SIG-M5 treated with dmso at 0.1 percent for 504 hours (cell line): Measurements from ENCODE around the gene MOV10L1.

ENCODE experiments used
- DNase-seq: peaks from one replicate; lab custom pipeline; 2025; ENCODE audit not compliant: unreplicated experiment; lab: John Stamatoyannopoulos, UW

MOV10L1 gene

DNA sequence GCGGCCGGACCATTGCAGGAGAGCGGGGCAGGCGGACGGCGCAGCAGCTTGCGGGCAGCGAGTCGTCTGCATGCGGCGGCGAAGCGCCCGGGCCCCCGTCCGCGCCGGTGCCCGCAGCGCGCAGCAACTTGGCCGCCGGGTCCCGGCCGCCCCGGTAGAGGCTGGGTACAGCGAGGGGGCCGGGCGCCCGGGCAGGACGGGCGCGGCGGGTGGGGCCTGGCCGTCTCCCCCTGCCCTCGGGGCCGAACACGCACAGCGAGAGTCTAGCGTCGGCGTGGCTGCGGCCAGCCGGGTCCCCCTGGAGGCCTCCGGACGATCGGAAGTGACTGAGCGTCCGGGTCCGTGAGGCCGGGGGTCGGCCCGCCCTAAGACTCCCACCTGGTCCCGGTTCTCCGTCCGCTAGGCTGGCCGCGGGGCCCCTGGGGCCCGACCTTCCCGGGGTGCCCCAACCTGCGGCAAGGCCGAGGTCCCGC, 95.1 kb downstream of the MOV10L1 start:
- DNase-seq = no peak

DNA sequence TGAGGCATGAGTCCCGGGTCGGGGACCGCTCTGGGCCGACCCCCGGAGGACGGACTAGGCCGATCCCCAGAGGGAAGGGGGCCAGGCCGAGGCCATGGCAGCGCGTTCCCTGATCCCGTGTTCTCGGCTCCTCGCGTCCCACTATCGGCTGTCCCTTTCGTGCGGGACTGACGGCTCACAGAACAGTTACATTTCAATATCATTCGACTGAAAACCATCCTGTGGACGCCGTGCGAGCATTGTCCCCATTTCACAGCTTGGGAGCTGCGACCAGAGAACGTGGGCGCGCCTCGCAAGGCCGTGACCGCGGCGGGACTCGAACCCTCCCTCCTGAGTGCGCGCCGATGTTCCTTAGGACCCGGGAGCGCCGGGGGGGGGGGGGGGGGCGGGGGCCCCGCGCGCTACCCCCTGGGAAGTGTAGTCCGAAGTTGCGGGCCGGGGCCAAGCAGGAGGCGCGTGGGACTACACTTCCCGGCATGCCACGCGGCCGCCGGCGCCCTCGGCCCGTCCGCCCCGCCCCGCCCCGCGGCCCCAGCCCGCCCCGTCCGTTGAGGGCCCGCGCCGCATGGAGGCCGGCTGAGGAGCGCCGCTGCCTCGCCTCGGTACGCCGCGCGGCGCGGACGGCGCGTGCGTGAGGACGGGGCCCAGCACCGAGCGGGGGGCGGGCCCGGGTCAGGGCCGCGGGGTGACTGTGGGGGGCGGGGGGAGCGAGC, 95.7 kb downstream of the MOV10L1 start, which contains the start of gene TRABD:
TSS of gene TRABD (plus strand) at position 539 of the 713 bp plus-strand sequence. CDS start 7,148 bp downstream, outside the sequence.
- peak; percentile 88 for DNase-seq

DNA sequence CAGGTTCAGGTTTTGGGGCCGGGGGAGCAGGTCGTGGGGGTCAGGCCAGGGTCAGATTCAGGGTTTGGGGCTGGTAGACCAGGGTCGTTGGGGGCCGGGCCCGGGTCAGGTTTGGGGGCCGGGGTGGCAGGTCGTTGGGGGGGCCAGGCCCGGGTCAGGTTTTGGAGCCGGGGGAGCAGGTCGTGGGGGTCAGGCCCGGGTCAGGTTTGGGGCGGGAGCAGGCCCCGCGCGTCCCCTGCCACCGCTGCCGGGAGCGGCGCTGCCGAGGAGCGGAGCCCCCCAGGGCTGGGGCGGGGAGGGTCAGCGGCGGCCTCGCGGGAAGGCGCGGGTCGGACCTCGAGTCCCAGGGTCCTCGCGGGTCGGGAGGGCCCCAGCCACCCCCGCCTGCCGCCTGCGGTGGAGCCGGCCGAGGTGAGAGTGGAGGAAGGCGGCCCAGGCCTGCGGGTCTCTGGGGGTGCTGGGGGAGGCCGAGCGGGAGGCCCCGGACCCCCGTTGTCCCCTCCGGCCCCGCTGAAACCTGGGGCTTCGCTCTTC, 96.4 kb downstream of the MOV10L1 start:
- DNase-seq = no peak

DNA sequence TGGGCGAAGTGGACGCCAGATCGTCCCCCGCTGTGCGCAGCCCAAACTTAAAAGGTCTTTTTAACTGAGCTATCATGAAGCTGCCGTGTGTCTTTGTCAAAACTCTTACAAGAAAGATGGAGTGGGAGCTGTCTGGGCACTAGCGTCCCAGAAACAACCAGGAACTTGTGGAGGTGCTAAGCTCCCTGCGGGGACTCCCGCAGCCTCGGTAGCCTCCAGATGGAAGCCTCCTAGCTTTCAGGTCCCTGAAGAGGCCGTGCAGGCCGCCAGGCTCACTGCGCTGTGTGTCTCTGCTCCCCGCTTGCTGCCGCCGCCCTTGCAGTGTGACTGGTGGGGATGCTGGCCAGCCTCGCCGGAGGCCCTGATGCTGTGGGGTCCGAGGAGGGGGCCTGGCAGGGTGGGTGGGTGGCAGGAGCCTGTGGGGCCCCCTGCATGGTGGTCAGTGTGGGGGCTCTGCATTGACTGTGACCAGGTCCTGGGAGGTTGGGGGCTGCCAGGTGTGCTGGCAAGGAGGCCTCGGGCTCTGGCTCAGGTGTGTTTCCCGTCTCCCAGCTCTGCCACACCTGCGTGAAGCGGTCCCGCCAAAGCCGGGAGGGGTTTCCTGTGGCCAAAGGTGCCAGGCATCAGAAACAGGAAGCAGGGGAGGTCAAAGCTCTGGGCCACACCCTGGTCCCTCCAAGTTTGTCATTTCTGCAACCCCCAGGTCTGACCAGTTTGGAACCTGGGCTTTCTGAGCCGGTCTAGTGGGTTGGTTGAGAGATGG, 97.1 kb downstream of the MOV10L1 start:
- no peak for DNase-seq

DNA sequence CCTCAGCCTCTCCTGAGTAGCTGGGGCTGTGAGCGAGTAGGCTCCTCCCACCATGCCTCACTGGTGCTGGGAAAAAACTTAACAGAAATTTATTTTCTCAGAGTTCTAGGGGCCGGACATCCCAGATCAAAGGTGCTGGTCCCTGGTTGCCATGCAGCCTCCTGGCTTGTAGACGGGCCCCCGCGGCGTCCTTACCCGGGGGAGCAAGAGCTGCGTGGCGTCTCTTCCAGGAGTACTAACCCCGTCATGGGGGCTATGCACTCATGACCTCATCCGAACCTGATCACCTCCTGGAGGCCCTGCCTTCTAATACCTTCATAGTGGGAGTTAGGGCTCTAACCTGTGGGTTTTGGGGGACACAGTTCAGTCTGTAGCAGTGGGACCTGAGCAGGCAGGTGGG, 98.5 kb downstream of the MOV10L1 start:
- DNase-seq = no peak

DNA sequence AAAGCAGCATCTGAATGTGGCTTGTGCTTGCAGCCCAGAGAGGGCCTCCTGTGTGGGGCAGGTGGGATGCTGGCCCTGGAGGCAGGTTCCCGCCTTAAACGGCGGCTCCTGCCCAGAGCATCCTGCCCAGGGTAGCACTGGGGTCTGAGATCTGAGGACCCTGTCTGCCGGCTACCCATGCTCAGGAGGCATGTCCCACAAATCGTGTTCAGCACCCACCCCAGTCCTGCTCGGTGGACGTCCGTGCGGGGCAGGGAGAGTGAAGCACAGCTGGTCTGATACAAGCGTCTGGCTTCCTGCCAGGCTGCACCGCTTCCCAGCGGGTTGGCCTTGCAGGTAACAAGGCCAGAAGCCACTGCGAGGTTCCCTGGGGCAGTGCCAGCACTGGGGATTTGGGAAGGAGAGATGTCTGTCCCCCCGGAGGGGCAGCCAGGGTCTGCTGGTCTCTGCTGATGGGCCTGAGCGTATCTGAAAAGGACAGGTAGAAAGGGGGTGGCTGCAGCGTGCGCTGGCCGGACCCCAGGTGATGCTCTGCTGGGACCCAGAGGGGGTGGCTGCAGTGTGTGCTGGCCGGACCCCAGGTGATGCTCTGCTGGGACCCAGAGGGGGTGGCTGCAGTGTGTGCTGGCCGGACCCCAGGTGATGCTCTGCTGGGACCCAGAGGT, 99.5 kb downstream of the MOV10L1 start:
- DNase-seq = no peak

DNA sequence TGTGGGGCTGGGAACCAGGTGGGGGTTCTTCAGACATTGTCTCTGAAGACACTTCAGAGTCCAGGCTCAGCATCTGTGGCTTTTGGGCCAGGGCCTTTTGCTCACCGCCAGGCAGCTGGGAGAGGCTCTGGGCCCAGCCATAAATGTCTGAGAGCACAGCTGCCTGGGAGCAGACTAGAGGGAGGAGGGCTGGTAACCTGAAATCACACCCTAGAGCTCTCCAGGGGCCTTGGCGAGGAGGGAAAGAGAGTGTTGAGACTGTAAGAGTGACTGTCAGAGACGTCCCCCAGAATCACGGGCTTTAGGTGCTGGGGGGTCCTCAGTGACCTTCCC, 100.0 kb downstream of the MOV10L1 start:
- peak; percentile 39 for DNase-seq

DNA sequence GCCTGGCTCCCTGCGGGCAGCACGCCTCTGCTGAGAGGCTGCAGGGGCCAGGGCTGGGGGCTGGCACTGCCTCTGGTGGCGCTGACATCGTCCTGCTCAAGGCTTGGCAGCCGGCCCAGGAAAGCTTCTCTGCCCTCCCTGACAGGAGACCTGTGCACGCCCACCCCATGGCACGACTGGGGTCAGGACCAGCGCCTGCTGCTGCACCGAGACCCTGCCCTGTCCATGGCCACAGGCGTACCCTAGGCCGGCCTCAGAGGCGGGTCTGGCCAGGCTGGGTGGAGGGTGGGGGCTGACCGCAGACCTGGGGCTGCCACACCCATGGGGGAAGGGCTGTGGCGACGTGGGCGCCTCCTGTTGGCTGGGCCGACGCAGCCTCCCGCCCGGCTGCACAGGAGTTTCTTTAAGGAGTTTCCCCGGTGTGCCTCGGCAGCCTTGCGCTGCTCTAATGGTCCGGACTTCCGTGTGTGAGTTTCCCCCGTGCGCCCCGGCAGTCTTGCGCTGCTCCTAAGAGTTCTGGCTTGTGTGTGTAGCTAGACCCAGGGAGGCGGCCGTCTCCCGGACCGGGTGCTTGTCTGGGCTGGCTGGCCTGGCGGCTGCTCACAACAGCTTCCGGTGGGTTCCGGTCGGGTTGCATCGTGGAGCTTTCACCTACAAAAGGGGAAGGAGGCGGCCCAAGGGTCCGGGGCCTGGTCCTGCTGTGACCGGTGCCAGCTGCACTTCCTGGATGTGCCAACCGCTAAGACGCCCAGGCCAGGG, 100.6 kb downstream of the MOV10L1 start:
- DNase-seq = peak; percentile 90

DNA sequence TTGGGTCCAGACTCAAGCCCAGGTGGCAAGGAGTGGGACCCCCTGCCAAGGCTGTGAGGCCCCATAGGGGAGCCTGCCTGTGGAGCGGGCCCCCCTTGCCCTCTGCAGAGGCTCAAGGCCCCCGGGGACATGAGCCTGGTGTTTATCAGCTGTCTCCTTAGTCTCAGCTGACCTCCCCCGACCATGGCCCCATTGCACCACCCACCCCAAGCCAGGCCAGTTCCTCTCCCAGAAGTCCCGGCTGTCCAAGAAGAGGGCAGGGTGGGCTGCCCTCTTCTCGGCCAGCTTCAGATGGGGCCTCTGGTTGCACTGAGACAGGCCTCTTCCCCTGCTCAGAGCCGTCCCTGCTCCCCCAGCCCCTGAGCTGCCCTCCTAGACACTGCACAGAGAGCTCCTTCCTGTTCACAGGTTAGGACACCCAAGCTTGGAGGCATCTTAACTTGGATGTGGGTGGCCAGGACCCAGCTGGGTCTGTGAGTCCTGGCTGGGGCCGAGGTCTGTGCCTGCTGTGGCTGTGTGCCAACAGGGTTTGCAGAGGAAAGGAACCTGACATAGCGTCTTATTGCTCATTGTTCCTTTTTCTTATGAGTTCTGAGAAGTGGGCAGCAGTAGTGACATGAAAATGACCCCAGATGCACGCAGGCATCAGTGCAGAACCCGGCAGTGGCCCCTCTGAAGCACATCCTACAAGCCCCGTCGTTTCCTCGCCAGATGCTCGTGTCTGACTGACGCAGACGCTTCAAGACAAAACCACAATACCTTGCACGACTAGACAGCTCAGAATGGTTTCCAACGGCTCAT, 101.3 kb downstream of the MOV10L1 start:
- peak; percentile 88 for DNase-seq

DNA sequence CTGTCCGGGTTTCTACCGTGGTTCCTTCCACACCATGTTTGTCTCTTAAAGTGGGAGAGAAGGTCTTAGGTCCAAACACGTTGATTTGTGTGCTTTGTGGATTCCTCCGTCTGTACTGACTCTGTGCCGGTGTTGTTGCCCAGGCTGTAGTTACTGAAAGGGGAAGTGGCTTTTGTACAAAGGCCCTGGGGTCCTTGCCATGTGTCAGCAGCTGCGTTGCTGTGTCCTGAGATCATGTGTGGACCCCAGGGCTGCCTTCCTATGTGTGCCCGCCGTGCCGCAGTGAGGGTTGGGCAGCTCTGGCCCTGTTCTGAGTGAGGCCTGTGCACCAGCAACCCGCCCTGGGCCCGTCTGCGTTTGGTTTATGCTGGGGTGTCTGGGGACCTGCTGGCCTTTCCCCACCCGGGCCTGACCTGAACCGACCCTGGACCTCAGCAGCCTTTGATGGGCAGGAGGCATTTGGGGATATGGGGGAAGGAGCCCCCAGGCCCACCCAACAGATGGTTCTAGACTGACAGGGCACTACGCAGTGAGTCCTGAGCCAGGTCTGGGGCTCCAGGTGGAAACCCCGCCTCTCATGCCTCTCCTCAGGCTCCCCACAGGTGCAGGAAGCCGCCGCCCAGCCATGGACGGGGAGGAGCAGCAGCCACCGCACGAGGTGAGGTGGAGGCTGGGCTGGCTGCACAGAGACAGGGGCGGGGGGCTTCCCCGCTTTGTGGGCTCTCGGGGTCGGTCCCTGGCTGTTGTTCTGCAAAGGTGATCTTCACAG, 102.8 kb downstream of the MOV10L1 start:
- DNase-seq = peak; percentile 50

DNA sequence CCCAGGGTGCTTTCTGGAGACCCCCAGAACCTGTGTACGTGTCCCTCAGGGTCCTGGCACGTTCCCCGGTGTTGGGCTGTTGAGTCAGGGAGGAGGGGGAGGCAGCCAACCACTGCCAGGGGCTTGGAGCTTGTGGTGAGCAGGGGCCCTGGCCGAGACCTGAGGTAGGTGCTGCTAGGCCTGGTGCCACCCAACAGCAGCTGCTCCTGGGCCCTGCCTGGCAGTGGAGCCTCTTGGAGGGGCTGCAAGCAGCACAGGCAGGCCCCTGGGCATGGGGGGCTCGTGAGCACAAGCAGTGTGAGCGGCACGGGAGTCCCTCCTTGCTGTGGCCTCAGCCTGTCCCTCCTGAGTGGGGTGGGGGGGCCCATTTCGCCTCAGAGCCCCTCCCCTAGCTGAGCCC, 103.8 kb downstream of the MOV10L1 start:
- no peak for DNase-seq

DNA sequence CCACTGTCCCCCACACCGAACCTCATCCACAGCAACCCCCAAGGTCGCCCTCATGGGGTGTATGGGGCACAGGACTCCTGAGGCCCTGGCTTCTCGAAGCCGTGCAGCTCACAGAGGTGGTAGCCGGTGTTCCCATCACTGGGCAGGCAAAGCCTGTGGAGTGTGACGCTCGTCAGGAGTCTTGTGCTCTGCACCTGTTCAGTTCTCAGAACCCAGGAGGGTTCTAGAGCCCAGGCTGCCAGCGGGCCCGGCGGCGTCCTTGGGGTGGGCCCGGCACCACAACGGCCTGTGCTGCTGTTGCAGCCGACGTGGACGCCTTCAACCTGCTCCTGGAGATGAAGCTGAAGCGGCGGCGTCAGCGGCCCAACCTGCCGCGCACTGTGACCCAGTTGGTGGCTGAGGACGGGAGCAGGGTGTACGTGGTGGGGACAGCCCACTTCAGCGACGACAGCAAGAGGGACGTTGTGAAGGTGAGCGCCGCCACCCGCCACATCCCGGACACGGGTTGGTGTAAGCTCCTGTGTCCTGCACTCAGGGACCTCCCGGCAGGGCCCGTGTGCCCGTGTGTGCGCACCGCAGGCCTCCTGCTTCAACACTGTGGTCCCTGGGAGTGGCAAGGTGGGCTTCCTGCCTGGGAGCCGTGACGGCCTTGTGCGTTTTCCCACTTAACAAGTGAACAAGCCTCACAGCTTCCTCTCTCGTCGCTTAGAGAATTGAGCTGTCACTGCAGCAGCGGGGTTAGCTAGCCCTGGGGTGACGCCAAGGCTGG, 104.4 kb downstream of the MOV10L1 start:
- no peak for DNase-seq

DNA sequence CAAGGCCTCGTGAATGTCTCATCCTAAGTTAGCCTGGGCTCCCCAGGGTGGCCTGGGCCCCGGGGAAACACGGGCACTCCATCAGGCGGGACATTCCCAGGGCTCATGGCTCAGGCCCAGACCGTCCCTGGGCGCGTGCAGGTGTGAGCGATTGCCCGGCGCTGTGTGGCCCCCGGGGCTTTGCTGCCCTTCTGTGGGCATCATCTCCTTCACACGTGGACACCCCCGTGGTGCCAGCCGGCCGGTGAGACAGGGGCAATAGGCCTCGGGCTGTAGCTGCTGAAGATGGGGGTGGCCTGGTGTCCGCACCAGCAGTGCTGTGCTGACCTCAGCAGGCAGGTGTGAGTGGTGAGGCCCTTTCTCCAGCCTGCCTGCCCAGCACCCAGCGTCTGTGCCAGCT, 106.5 kb downstream of the MOV10L1 start:
- DNase-seq = no peak

DNA sequence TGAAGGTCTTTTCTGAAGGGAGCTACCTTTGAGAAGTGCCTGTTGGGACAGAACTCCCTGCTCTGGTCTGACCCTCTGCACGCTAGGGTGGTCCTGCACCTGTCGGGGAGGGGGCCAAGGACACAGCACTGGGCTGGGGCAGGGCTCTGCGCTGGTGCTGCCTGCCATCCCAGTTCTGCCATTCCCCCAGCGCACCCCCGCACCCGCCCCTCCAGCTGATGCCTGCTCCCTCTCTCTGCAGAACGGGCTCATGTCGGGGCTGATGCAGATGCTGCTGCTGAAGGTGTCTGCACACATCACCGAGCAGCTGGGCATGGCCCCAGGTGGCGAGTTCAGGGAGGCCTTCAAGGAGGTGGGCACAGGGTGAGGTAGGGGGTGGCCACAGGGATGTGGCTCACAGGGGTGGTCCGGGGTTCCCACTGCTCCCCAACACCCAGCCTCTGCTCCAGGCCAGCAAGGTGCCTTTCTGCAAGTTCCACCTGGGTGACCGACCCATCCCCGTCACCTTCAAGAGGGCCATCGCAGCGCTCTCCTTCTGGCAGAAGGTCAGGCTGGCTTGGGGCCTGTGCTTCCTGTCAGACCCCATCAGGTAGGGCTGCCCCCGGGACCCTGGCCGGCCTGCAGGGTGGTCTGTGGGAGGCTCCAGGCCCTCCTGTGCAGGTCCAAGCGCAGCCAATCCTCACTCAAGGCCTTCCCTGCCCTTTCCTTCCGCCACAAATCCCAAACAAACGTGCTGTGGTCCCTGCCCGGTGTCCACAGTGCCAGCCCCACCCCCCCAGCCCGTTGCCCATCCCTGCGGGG, 107.4 kb downstream of the MOV10L1 start:
- DNase-seq = no peak

DNA sequence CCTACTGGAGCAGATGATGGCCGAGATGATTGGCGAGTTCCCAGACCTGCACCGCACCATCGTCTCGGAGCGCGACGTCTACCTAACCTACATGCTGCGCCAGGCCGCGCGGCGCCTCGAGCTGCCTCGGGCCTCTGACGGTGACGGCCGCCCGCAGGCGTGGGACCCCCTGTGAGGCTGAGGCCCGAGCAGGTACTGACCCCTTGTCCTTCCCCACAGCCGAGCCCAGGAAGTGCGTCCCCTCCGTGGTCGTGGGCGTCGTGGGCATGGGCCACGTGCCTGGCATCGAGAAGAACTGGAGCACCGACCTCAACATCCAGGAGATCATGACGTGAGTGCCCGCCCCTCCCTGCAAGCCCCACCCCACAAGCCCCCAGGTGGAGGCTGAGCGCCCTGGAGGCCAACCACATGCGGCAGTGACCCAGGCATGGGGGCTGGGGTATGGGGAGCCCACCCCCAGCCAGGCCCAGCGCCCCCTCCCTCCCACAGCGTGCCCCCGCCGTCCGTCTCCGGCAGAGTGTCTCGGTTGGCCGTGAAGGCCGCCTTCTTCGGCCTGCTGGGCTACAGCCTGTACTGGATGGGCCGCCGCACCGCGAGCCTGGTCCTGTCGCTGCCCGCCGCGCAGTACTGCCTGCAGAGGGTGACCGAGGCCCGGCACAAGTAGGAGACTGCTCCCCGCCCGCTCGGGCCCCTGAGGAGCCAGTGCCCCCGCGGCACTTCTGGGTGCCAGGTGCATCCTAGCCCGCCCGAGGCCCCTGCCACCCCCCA, 108.2 kb downstream of the MOV10L1 start:
- no peak for DNase-seq

DNA sequence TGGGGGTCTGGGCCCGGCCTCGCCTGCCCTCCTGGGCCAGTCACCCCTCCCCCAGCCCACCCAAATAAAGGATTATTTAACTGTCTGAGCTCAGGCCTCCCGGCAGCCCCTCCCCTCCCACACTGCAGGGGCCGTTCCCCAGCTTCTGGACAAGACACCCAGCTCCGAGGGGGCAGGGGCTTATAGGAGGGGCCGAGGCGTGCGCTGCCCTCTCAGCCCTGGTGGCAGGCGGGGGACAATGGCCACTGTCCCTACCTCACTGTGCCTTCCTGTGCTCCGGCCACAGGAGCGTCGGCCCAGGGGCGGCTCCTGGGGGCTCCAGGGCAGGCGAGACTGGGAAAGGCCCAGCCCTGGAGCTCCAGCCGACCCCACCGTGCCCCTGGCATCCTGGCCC, 108.8 kb downstream of the MOV10L1 start:
- DNase-seq = no peak

DNA sequence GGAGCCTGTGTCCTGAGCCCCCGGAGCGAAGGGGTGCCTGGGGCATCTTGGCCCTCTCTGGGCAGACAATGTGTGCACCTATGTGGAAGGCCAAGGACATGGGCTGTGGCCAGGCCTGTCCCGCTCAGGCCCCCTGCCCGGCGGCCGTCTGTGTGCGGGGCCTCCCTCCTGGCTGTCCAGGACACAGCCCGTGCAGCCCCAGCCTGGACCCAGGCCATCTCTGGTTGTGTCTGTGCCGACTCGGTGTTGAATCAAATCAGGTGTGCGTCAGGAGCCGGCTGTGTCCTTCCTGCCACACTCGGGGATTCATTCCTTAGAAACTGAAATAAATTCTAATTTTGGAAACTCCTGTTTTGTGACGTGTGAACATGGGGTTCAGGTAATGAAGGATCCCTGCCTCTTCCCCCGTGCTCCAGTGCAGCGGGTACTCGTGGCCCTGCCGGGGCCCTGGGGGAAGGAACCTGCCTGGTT, 109.5 kb downstream of the MOV10L1 start:
- DNase-seq = no peak
